SJCRH30 (cell line): ENCODE results near the gene RAMP1. TPM values are rescaled to one million over a fixed set of nuclear protein-coding genes. Genes with fewer than 3 reads are reported as not detected.

Source experiments
- DNase-seq, 2 experiments: peaks; one replicate each; pipeline ENCODE4 v3.0.0-alpha.2; 2015 to 2020
- H3K27ac ChIP-seq: fragments of 250-450 bp; sonication (Bioruptor Pico); 2 replicates; pipeline ENCODE4 v1.5.1; 2020; ENCODE audit warnings: mild to moderate bottlenecking, moderate library complexity
- H3K27me3 ChIP-seq: fragments of 250-450 bp; sonication (Bioruptor Pico); 2 replicates; pipeline ENCODE4 v1.5.1; 2020; ENCODE audit warnings: mild to moderate bottlenecking, moderate library complexity
- H3K36me3 ChIP-seq: fragments of 250-450 bp; sonication (Bioruptor Pico); 2 replicates; pipeline ENCODE4 v1.5.1; 2020; ENCODE audit warnings: mild to moderate bottlenecking, moderate library complexity
- H3K4me1 ChIP-seq: fragments of 250-450 bp; sonication (Bioruptor Pico); 2 replicates; pipeline ENCODE4 v1.5.1; 2020; ENCODE audit warnings: mild to moderate bottlenecking, moderate library complexity
- H3K4me3 ChIP-seq: fragments of 250-450 bp; sonication (Bioruptor Pico); 2 replicates; pipeline ENCODE4 v1.5.1; 2020; ENCODE audit warnings: mild to moderate bottlenecking, moderate library complexity
- H3K9me3 ChIP-seq: fragments of 250-450 bp; sonication (Bioruptor Pico); replicated peaks from 2 replicates; pipeline ENCODE4 v1.5.1; 2020; ENCODE audit warnings: mild to moderate bottlenecking, moderate library complexity
- total RNA-seq: library from RNA; depleted of rRNA; stranded (reverse); fragments of >200 nt; shearing (Covaris generic); gene quantifications from 2 replicates; pipeline ENCODE4 v1.2.3, GENCODE V29; 2014

RAMP1 gene
- total RNA-seq, 1 experiment from 2014 or later, result not detected

- no peak for DNase-seq
- no peaks in the 10 kb centered on the region for H3K9me3 ChIP-seq
These were observed 9.4 kb downstream of the RAMP1 start for GRCh38 chr2:237868631-237869342.

GRCh38 chr2:237869343-237870102, 10.1 kb downstream of the RAMP1 start:
- Histone ChIP-seq H3K36me3 (no peaks in the 10 kb centered on the region), H3K4me3 (no peak overlapping the region), H3K9me3 (no peaks in the 10 kb centered on the region), H3K27me3 (peaks cover 7% of the 10 kb centered on the region; the same call in 1 of the 2 replicates), H3K4me1 (peaks cover 18% of the 10 kb centered on the region), H3K27ac (no peak overlapping the region)
- DNase-seq, result no peak

More at GRCh38 chr2:237868631-237869342, 9.4 kb downstream of the RAMP1 start:
- no peaks in the 10 kb centered on the region for H3K36me3 ChIP-seq
- peaks cover 7% of the 10 kb centered on the region; the same call in 1 of the 2 replicates for H3K27me3 ChIP-seq
- H3K4me1 ChIP-seq, result peaks cover 18% of the 10 kb centered on the region
- H3K4me3 ChIP-seq, result no peak overlapping the region
- no peak overlapping the region for H3K27ac ChIP-seq

GRCh38 chr2:237870126-237870525, 10.7 kb downstream of the RAMP1 start:
- no peak overlapping the region for H3K27ac ChIP-seq
- peaks cover 14% of the 10 kb centered on the region for H3K4me1 ChIP-seq
- no peak for DNase-seq

GRCh38 chr2:237870754-237871651, 11.6 kb downstream of the RAMP1 start:
- Histone ChIP-seq H3K4me3 (no peak overlapping the region), H3K27me3 (peaks cover 7% of the 10 kb centered on the region; the same call in 1 of the 2 replicates), H3K4me1 (peaks cover 6% of the 10 kb centered on the region; the same call in 1 of the 2 replicates), H3K36me3 (no peaks in the 10 kb centered on the region), H3K9me3 (no peaks in the 10 kb centered on the region), H3K27ac (no peak overlapping the region)
- no peak for DNase-seq

More at GRCh38 chr2:237870126-237870525, 10.7 kb downstream of the RAMP1 start:
- Histone ChIP-seq H3K36me3 (no peaks in the 10 kb centered on the region), H3K4me3 (no peak overlapping the region), H3K9me3 (no peaks in the 10 kb centered on the region), H3K27me3 (peaks cover 7% of the 10 kb centered on the region; the same call in 1 of the 2 replicates)

- no peaks in the 10 kb centered on the region for H3K9me3 ChIP-seq
- DNase-seq, result no peak
- 0 out of 2 replicates have a peak, but pooled peaks cover 3% of the 10 kb centered on the region for H3K4me1 ChIP-seq
- no peak overlapping the region for H3K4me3 ChIP-seq
- no peaks in the 10 kb centered on the region for H3K36me3 ChIP-seq
- H3K27me3 ChIP-seq, result peaks cover 7% of the 10 kb centered on the region; the same call in 1 of the 2 replicates
- H3K27ac ChIP-seq, result no peak overlapping the region
These were observed 12.9 kb downstream of the RAMP1 start for GRCh38 chr2:237872178-237872887.

- no peak overlapping the region for H3K4me3 ChIP-seq
- H3K9me3 ChIP-seq, result no peaks in the 10 kb centered on the region
- no peak for DNase-seq
- H3K4me1 ChIP-seq, result 0 out of 2 replicates have a peak, but pooled peaks cover 3% of the 10 kb centered on the region
- peaks cover 10% of the 10 kb centered on the region for H3K27me3 ChIP-seq
- no peak overlapping the region for H3K27ac ChIP-seq
- H3K36me3 ChIP-seq, result no peaks in the 10 kb centered on the region
These were observed 14.0 kb downstream of the RAMP1 start for GRCh38 chr2:237873421-237873831.

- Histone ChIP-seq H3K27me3 (peaks cover 10% of the 10 kb centered on the region), H3K4me3 (no peak overlapping the region), H3K27ac (no peak overlapping the region), H3K4me1 (0 out of 2 replicates have a peak, but pooled peaks cover 3% of the 10 kb centered on the region), H3K36me3 (no peaks in the 10 kb centered on the region), H3K9me3 (no peaks in the 10 kb centered on the region)
- DNase-seq, result peak in 1 of 2 experiments; percentile 36
These were observed 14.6 kb downstream of the RAMP1 start for GRCh38 chr2:237873897-237874551.

GRCh38 chr2:237874585-237875161, 15.2 kb downstream of the RAMP1 start:
- DNase-seq, result no peak
- peaks cover 10% of the 10 kb centered on the region for H3K27me3 ChIP-seq

GRCh38 chr2:237875256-237876060, 16.0 kb downstream of the RAMP1 start:
- Histone ChIP-seq H3K9me3 (no peaks in the 10 kb centered on the region), H3K4me1 (0 out of 2 replicates have a peak, but pooled peaks cover 3% of the 10 kb centered on the region), H3K27ac (no peak overlapping the region), H3K4me3 (no peak overlapping the region), H3K36me3 (no peaks in the 10 kb centered on the region), H3K27me3 (peaks cover 10% of the 10 kb centered on the region)
- no peak for DNase-seq

More at GRCh38 chr2:237874585-237875161, 15.2 kb downstream of the RAMP1 start:
- Histone ChIP-seq H3K9me3 (no peaks in the 10 kb centered on the region), H3K4me1 (0 out of 2 replicates have a peak, but pooled peaks cover 3% of the 10 kb centered on the region), H3K4me3 (no peak overlapping the region), H3K27ac (no peak overlapping the region), H3K36me3 (no peaks in the 10 kb centered on the region)

GRCh38 chr2:237876061-237876526, 16.7 kb downstream of the RAMP1 start:
- H3K4me1 ChIP-seq, result 0 out of 2 replicates have a peak, but pooled peaks cover 3% of the 10 kb centered on the region
- H3K9me3 ChIP-seq, result no peaks in the 10 kb centered on the region
- H3K36me3 ChIP-seq, result no peaks in the 10 kb centered on the region
- no peak overlapping the region for H3K4me3 ChIP-seq
- peaks cover 10% of the 10 kb centered on the region for H3K27me3 ChIP-seq
- no peak for DNase-seq
- H3K27ac ChIP-seq, result no peak overlapping the region

- Histone ChIP-seq H3K27ac (no peak overlapping the region), H3K27me3 (peaks cover 6% of the 10 kb centered on the region; the same call in 1 of the 2 replicates), H3K4me1 (0 out of 2 replicates have a peak, but pooled peaks cover 3% of the 10 kb centered on the region), H3K4me3 (no peak overlapping the region), H3K9me3 (no peaks in the 10 kb centered on the region), H3K36me3 (no peaks in the 10 kb centered on the region)
- no peak for DNase-seq
These were observed 17.1 kb downstream of the RAMP1 start for GRCh38 chr2:237876532-237876931.

- Histone ChIP-seq H3K9me3 (no peaks in the 10 kb centered on the region), H3K27ac (no peak overlapping the region), H3K36me3 (no peaks in the 10 kb centered on the region), H3K27me3 (peaks cover 3% of the 10 kb centered on the region; the same call in 1 of the 2 replicates), H3K4me3 (no peak overlapping the region), H3K4me1 (0 out of 2 replicates have a peak, but pooled peaks cover 3% of the 10 kb centered on the region)
- DNase-seq, result no peak
These were observed 17.6 kb downstream of the RAMP1 start for GRCh38 chr2:237876951-237877491.
